SH-SY5Y (cell line): ENCODE measurements around the gene CCL7.

ENCODE experiments used
- GATA2 ChIP-seq: IDR thresholded peaks from 2 replicates; pipeline ENCODE4 v1.6.1; 2011; ENCODE audit warnings: mild to moderate bottlenecking, low read depth, low read length
- GATA3 ChIP-seq: IDR thresholded peaks from 2 replicates; pipeline ENCODE4 v1.6.1; 2011; ENCODE audit warnings: low read depth, mild to moderate bottlenecking, low read length, moderate library complexity

CCL7 gene

DNA sequence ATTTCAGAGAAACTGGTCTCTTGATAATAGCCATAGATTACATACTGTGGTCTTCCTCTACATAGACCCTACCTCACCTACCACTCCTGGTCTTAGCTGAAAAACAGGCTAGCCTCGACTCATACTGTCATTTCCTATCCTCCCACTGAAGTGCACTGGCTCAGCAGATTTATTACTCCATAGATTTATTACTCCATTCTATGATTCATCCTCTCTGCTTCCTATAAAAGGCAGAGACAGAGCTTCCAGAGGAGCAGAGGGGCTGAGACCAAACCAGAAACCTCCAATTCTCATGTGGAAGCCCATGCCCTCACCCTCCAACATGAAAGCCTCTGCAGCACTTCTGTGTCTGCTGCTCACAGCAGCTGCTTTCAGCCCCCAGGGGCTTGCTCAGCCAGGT lies at the start of gene CCL7:
Gene CCL7, plus strand, starts transcription at position 253 of the 400 bp plus-strand sequence. Its CDS starts 70 bp downstream, at position 323.
- TF ChIP-seq GATA3 (no peak), GATA2 (no peak)

DNA sequence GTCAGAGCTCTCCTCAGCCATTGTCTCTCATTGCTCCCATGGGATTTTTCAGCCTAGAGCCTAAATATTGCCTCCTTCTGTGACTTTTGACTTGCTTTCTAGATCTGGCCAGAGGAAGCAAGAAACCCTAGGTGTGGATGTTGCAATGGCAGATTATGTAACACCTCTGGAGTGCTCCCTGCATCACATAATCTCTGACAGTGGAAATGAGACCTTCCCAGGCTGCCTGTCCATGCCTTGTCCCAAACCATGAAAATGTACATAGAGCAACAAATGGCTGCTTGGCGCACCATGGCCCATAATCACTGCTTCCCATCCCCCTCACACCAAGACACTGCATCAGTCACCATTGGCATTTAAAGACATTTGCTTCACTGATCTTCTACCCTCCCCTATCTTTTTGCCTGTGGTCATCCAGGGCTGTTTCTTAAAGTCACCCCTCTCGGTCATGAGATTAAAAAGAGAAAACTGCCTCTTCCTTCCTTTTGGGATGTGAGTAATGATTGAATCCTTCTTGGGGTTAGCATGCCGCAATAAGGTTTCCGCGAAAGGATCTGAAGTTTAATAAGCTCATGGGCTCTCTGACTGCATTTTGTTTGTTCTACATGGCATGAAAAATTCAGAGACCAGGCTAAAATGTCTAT lies 49.1 kb upstream of the CCL7 start:
- TF ChIP-seq GATA2 (no peak), GATA3 (no peak)

DNA sequence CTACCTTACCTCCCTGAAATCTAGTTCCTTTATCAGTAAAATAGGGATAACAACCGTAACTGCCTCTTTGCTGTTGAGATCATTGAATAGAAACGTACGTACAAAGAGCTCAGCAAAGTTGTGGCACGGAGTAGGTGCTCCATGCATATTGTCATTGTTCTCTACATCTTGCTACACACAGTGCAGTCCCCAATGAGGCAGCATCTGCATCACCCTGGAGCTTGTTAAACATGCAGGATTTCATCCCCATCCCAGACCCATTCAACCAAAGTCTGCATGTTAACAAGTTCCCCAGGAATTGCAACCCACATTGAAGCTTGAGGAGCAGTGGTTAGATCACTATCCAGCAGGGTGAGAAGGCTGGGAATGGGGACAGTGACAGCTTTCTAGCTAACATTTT lies 48.6 kb upstream of the CCL7 start:
- TF ChIP-seq GATA2 (no peak), GATA3 (no peak)

GRCh38 chr17:34222722-34223497 lies 47.1 kb upstream of the CCL7 start:
- TF ChIP-seq GATA2: no peak
- TF ChIP-seq GATA3: no peak

DNA sequence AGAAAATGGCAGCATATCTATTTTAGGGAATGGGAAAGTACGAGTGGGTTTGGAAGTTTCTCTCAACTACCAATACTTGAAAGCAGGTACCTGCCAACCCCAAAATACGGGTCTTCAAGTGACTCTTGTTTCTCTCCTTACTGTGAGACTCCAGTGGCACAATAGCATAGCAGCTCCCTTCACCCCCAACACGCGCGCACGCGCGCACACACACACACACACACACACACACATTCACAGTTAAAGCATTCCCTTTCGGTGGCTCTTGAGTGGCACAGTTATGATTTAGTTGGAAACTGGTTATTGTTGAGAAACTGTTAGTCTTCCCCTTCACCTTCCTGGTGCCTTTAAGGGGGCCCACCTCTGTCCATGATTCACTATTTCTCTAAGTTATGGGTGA lies 45.0 kb upstream of the CCL7 start:
- no peak for TF ChIP-seq GATA2
- TF ChIP-seq GATA3: no peak

DNA sequence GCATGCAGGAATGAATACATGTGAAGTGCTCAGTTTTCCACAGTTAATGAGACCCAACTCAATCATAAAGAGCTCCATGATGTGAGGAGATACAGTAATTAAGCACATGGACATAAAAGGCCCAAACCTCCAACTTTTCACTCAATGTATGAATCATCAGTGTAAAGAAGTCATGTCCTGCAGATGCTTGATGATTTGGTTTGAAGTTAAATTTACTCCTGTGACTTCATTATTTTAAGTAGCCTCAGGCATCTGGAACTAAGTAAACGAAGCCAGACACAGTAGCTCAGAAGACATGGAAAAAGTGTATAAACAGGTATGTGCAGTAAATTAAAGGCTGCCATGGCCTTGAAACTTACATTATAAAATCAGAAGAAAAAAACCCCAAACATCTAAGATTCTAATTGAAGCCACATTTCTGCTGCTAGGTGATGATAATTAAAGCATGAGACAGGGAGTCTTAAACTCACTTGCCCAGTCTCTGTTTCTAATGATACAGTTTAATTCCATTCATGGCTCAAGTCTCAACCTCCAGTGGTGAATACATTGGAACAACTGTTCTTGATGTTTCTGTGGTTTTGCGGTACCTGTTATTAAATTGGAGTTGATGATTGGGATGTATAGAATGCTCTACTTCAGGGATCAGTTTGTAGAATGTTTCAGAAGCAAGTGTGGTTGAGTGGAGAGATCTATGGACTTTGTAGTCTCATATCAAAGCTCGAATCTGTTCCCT lies 43.8 kb upstream of the CCL7 start:
- TF ChIP-seq GATA2 (no peak), GATA3 (no peak)

DNA sequence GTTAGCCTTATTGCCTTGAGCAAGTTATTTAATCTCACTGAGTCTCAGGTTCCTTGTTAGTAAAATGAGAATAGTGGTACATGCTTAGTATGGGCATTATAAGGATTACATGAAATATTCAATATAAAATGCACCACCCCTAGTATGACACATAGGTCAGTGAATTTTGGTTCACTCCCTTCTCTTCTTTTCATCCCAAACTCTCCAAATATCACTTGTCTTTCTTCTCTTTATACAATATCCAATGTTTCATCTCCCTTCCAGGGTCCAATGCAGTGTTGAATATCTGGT lies 43.3 kb upstream of the CCL7 start:
- TF ChIP-seq GATA3: no peak
- no peak for TF ChIP-seq GATA2

- no peak for TF ChIP-seq GATA2
- TF ChIP-seq GATA3: no peak
Observed at GRCh38 chr17:34227707-34228106, 42.3 kb upstream of the CCL7 start.

- no peak for TF ChIP-seq GATA3
- TF ChIP-seq GATA2: no peak
Observed at GRCh38 chr17:34228781-34229180, 41.2 kb upstream of the CCL7 start.

GRCh38 chr17:34230342-34230741 lies 39.7 kb upstream of the CCL7 start:
- no peak for TF ChIP-seq GATA2
- no peak for TF ChIP-seq GATA3

- TF ChIP-seq GATA2 (no peak), GATA3 (no peak)
Observed at GRCh38 chr17:34234616-34235015, 35.4 kb upstream of the CCL7 start.

DNA sequence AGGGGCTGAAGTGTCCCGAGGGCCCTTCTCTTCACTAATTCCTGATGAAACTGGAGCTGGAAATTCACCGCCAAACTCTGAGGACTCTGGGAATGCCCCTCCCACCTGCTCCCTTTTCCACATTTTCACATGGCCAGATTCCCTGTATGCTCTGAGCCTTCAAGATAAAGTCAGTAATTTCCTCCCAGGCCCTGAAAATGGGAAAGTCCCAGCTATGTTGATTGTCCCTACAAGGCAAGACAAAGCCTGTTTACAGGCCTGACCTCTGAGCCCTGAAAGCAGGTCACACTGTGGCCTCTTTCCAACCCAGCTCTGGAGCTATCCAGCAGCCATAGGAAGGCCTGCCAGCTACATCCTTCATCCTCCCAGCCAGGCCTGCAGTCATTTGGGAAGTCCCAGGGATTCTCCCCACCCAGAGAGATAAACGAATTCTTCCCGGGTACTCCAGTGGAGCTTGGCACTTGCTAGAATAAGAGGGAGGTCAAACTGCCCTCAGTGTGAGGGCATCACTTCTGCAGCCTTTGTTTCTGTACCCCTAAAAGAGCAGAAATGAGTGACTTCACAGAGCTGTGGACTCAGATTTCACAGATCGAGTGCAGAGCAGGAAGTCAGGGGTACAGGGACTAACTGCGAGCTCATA lies 34.5 kb upstream of the CCL7 start:
- TF ChIP-seq GATA2 (no peak), GATA3 (no peak)

- TF ChIP-seq GATA2 (no peak), GATA3 (no peak)
Observed at GRCh38 chr17:34236281-34236892, 33.6 kb upstream of the CCL7 start.

GRCh38 chr17:34237458-34237857 lies 32.6 kb upstream of the CCL7 start:
- TF ChIP-seq GATA2: no peak
- no peak for TF ChIP-seq GATA3

- TF ChIP-seq GATA2: no peak
Observed at GRCh38 chr17:34241062-34241461, 29.0 kb upstream of the CCL7 start.
